K562 (cell line): ENCODE results near the gene FAM204A. TPM values are rescaled to one million over a fixed set of nuclear protein-coding genes. Genes with fewer than 3 reads are reported as not detected.

Experiments used
- E2F8 ChIP-seq: fragments of 450-650 bp; IDR thresholded peaks from 2 replicates; pipeline ENCODE4 v1.7.1; 2018; ENCODE audit warnings: mild to moderate bottlenecking, low read depth; ENCODE audit not compliant: partially characterized antibody
- ERF ChIP-seq: fragments of 450-650 bp; formaldehyde crosslinking; IDR thresholded peaks from 2 replicates; pipeline ENCODE4 v1.4.0; 2020; ENCODE audit warnings: mild to moderate bottlenecking, mixed read lengths
- MAFG ChIP-seq: fragments of 450-650 bp; conservative IDR thresholded peaks from 2 replicates; pipeline ENCODE4 v1.6.1; 2016; ENCODE audit warnings: missing genetic modification characterization, missing compliant biosample characterization
- MGA ChIP-seq: fragments of 450-650 bp; IDR thresholded peaks from 2 replicates; pipeline ENCODE4 v1.6.1; 2016; ENCODE audit warnings: mild to moderate bottlenecking, moderate library complexity
- MNT ChIP-seq, 2 experiments: fragments of 450-650 bp; conservative IDR thresholded peaks; 2 replicates each; pipeline ENCODE4 v1.6.1; 2017; ENCODE audit warnings: mild to moderate bottlenecking in 2 of 2, moderate library complexity in 2 of 2
- TFAM ChIP-seq: fragments of 250-450 bp; sonication (Bioruptor Pico); conservative IDR thresholded peaks from 2 replicates; pipeline ENCODE4 v1.5.0; 2021; ENCODE audit warnings: mild to moderate bottlenecking, moderate library complexity
- ZNF436 ChIP-seq: fragments of 250-450, 450-650 bp; sonication (Bioruptor Pico); formaldehyde crosslinking; IDR thresholded peaks from 2 replicates; pipeline ENCODE4 v1.7.0; 2020; ENCODE audit warnings: mild to moderate bottlenecking
- ZNF655 ChIP-seq: fragments of 250-450 bp; sonication (Bioruptor Pico); IDR thresholded peaks from 2 replicates; pipeline ENCODE4 v1.5.0; 2021
- polyA plus RNA-seq, 8 experiments: library from polyadenylated mRNA; depleted of rRNA in 4 of 8; stranded (reverse) in 5 of 8; unstranded in 3 of 8; fragments of >200 nt; fragmentation: Nextera tagmentation in 2 of 8; fragmentation: Illumina TruSeq in 1 of 8; extraction: Ambion mirVana in 2 of 8; extraction: Trizol in 1 of 8; gene quantifications; 2 replicates each; pipeline versions ENCODE4 v1.2.1 to v1.2.3, GENCODE V29; 2011 to 2014; ENCODE audit warnings: inconsistent platforms in 1 of 8, missing spikeins in 1 of 8
- total RNA-seq, 7 experiments: library from RNA; depleted of rRNA in 6 of 7; stranded (reverse); fragments of >200 nt in 6 of 7; fragmentation: Illumina TruSeq in 2 of 7; extraction: Trizol in 2 of 7; gene quantifications; 2 replicates each; pipeline versions ENCODE4 v1.2.1 to v1.2.3, GENCODE V29; 2011 to 2021; ENCODE audit warnings: low replicate concordance in 1 of 7

The FAM204A gene
- total and polyA plus RNA-seq, 9 of the 15 experiments (the other 6 are each of a cell fraction or from before 2014, with no cell fraction given), result 29.0 to 64.5 (median 44.9) TPM

- TF ChIP-seq MGA (no peak), MAFG (tag) (no peak), ERF (CRISPR knock-in tag) (no peak), MNT (conservative IDR thresholded peaks at IDR 0.05) (no peak), ZNF436 (CRISPR knock-in tag) (no peak), ZNF655 (CRISPR knock-in tag) (no peak), TFAM (no peak), E2F8 (no peak)
- TF ChIP-seq, all 486 proteins: peak for 0
Measured at GRCh38 chr10:118253397-118253796, 88.7 kb downstream of the FAM204A start (continued).
